HG02981 (cell line): ENCODE measurements around the gene KDM2A.
"Not testable (repeated sequence)": the region's sequence is repeated elsewhere in the genome, so short reads cannot be mapped to it uniquely, and the experiment has no call there.

Source experiments
- ATAC-seq: cut with Tn5 transposase; IDR thresholded peaks from one replicate; pipeline ENCODE4 v1.9.1; 2021; ENCODE audit warnings: mild to moderate bottlenecking, moderate library complexity; ENCODE audit not compliant: unreplicated experiment

The KDM2A gene

GRCh38 chr11:67117672-67118180 is 1.3 kb upstream of the KDM2A start:
- no peak for ATAC-seq

- ATAC-seq: peak; percentile 12
Observed at GRCh38 chr11:67118181-67118766, 789 bp upstream of the KDM2A start.

- peak; percentile 7 for ATAC-seq
Observed at GRCh38 chr11:67119585-67120391, 725 bp downstream of the KDM2A start.

GRCh38 chr11:67120456-67120855 is 1.4 kb downstream of the KDM2A start:
- ATAC-seq: no peak

GRCh38 chr11:67120881-67121710 is 2.0 kb downstream of the KDM2A start:
- ATAC-seq: no peak

- not testable (repeated sequence) for ATAC-seq
Observed at GRCh38 chr11:67123801-67124200, 4.7 kb downstream of the KDM2A start.

GRCh38 chr11:67126243-67126642 is 7.2 kb downstream of the KDM2A start:
- ATAC-seq: not testable (repeated sequence)

GRCh38 chr11:67126986-67127385 is 7.9 kb downstream of the KDM2A start:
- no peak for ATAC-seq

GRCh38 chr11:67130861-67131260 is 11.8 kb downstream of the KDM2A start:
- not testable (repeated sequence) for ATAC-seq

GRCh38 chr11:67136156-67136555 is 17.1 kb downstream of the KDM2A start:
- ATAC-seq: no peak

- no peak for ATAC-seq
Observed at GRCh38 chr11:67138922-67139321, 19.9 kb downstream of the KDM2A start.

GRCh38 chr11:67146516-67147226 is 27.6 kb downstream of the KDM2A start:
- ATAC-seq: no peak

GRCh38 chr11:67153971-67154370 is 34.9 kb downstream of the KDM2A start:
- ATAC-seq: no peak

GRCh38 chr11:67154726-67155125 is 35.7 kb downstream of the KDM2A start:
- no peak for ATAC-seq

- ATAC-seq: no peak
Observed at GRCh38 chr11:67157691-67158090, 38.6 kb downstream of the KDM2A start.

GRCh38 chr11:67158221-67158620 is 39.2 kb downstream of the KDM2A start:
- ATAC-seq: no peak

- no peak for ATAC-seq
Observed at GRCh38 chr11:67160045-67160444, 41.0 kb downstream of the KDM2A start.

GRCh38 chr11:67160872-67161783 is 42.1 kb downstream of the KDM2A start:
- ATAC-seq: no peak

- ATAC-seq: no peak
Observed at GRCh38 chr11:67163006-67163405, 43.9 kb downstream of the KDM2A start.

- ATAC-seq: no peak
Observed at GRCh38 chr11:67165623-67166022, 46.6 kb downstream of the KDM2A start.
